ENCODE measurements around the gene CA5B.

Gene CA5B

GRCh38 chrX:15781961-15782699, 44.1 kb downstream of the CA5B start:
- DNase-seq (ENCODE audit: low read depth) = peak; percentile 59
- TF ChIP-seq, protein P1, sequence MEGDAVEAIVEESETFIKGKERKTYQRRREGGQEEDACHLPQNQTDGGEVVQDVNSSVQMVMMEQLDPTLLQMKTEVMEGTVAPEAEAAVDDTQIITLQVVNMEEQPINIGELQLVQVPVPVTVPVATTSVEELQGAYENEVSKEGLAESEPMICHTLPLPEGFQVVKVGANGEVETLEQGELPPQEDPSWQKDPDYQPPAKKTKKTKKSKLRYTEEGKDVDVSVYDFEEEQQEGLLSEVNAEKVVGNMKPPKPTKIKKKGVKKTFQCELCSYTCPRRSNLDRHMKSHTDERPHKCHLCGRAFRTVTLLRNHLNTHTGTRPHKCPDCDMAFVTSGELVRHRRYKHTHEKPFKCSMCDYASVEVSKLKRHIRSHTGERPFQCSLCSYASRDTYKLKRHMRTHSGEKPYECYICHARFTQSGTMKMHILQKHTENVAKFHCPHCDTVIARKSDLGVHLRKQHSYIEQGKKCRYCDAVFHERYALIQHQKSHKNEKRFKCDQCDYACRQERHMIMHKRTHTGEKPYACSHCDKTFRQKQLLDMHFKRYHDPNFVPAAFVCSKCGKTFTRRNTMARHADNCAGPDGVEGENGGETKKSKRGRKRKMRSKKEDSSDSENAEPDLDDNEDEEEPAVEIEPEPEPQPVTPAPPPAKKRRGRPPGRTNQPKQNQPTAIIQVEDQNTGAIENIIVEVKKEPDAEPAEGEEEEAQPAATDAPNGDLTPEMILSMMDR (IDR thresholded peaks at IDR 0.05; ENCODE audit: low read depth, low read length, missing control alignments) = no peak
- peak overlapping the region; percentile 47 for H3K4me3 ChIP-seq (ENCODE audit: low read depth, low read length)

- no peak for DNase-seq (ENCODE audit: low read depth)
- no peak overlapping the region for H3K4me3 ChIP-seq (ENCODE audit: low read depth, low read length)
- TF ChIP-seq, protein P1 (IDR thresholded peaks at IDR 0.05; ENCODE audit: low read depth, low read length, missing control alignments) = no peak
Measured at GRCh38 chrX:15785176-15785750, 47.2 kb downstream of the CA5B start.

DNA sequence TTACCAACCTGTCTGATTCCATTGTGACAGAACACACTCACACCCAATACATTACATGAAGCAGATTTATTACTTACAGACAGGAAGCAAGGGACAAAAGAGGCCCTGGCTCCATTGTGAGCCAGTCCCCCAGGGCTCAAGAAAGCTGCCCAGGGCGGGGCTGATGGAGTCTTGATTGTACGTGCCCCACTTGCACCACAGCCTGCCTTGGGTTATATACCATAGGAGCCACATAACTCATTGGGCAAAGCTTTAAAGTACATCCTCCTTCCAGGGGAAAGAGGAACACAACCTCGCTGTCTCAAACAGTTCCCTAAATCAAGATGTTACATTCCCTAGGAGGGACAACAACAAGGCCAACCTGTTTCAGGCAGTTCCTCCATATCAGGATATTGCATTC, 48.8 kb downstream of the CA5B start:
- TF ChIP-seq, protein P1 (IDR thresholded peaks at IDR 0.05; ENCODE audit: low read depth, low read length, missing control alignments) = no peak
- DNase-seq (ENCODE audit: low read depth) = no peak
- no peak overlapping the region for H3K4me3 ChIP-seq (ENCODE audit: low read depth, low read length)

DNA sequence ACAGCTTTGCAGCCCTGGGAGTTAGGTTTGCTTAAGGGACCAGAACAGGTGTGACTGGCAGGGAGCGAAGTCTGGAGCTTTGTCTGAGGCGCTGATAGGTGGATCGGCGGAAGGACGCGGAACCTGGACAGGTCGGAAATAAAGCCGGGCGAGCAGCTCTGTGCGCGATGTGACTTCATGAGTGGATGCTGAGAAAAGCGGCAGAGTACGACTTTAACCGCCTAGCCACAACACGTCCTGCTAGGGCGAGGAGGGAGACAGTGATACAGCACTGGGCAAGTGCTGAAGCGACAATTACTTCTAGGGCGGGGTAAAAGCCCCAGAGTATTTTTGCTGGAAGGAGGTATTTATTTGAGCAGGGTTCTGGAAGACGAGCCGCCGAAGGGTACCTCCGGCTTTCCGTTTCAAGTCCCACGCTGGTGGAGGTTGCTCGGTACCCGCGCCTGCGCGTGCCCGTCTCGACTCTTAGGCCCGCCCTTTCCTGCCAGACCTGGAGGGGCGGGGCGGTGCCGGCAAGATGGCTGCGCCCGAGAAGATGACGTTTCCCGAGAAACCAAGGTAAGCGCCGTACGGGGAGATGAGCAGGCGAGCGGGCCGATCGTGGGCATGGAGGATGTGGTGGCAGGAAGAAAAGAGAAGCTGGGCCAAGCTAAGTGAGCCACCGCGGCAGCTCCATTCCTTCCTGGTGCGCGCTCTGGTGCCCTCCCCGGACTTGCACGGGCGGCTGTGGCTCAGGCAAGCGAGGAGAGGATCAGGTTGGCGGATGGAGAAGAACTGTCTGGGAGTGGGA, 52.1 kb downstream of the CA5B start, which contains the start of gene ZRSR2:
ZRSR2 (plus strand) TSS at position 506 of the 790 bp plus-strand sequence; CDS start at position 518, 12 bp downstream.
- peak; percentile 49 for DNase-seq (ENCODE audit: low read depth)
- TF ChIP-seq, protein P1 (IDR thresholded peaks at IDR 0.05; ENCODE audit: low read depth, low read length, missing control alignments) = no peak

GRCh38 chrX:15790769-15791290, 52.8 kb downstream of the CA5B start:
- DNase-seq (ENCODE audit: low read depth) = no peak
- TF ChIP-seq, protein P1 (IDR thresholded peaks at IDR 0.05; ENCODE audit: low read depth, low read length, missing control alignments) = no peak
- H3K4me3 ChIP-seq (ENCODE audit: low read depth, low read length) = peak overlapping the region; percentile 69

More for the DNA sequence above, 52.1 kb downstream of the CA5B start, which contains the start of gene ZRSR2:
- peak within 1 kb of the TSS; percentile 69 for H3K4me3 ChIP-seq (ENCODE audit: low read depth, low read length)

DNA sequence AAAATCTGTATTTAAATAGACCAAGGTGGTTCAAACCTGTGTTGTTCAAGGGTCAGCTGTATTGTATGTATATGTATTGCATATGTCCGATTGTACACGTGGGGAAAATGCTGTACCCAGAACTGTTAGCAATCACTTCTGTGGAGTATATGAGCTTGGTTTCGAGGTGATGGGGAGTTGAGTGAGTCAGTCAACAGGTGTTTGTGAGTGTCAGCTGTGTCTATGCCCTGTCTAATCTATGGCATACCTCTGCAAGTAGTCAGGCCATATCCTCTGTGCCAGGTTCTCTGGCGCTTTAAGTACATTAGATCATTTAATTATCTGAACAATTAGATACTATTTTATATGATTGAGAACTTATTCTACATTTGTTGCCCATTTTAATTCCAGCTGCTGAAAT, 59.6 kb downstream of the CA5B start:
- TF ChIP-seq, protein P1 (IDR thresholded peaks at IDR 0.05; ENCODE audit: low read depth, low read length, missing control alignments) = no peak
- DNase-seq (ENCODE audit: low read depth) = no peak
- no peak overlapping the region for H3K4me3 ChIP-seq (ENCODE audit: low read depth, low read length)

All from GM12864 (cell line).